Chondrocyte (in vitro differentiated cells): ENCODE data around the gene SNX17. TPM values are rescaled to one million over a fixed set of nuclear protein-coding genes. Genes with fewer than 3 reads are reported as not detected.
"Not testable (repeated sequence)": the region's sequence is repeated elsewhere in the genome, so short reads cannot be mapped to it uniquely, and the experiment has no call there.

Experiments
- DNase-seq: peaks from one replicate; pipeline ENCODE4 v3.0.0; 2021; ENCODE audit warnings: mixed read lengths, low spot score
- H3K27ac Mint-ChIP-seq: one replicate; pipeline ENCODE4 v1.8.0; 2021; ENCODE audit warnings: mild to moderate bottlenecking, moderate library complexity, mixed read lengths; ENCODE audit not compliant: unreplicated experiment
- H3K27me3 Mint-ChIP-seq: 2 replicates; pipeline ENCODE4 v1.8.0; 2021; ENCODE audit warnings: low read depth, mixed read lengths
- H3K36me3 Mint-ChIP-seq: 2 replicates; pipeline ENCODE4 v1.8.0; 2021; ENCODE audit warnings: low read depth, mixed read lengths
- H3K4me1 Mint-ChIP-seq: 2 replicates; pipeline ENCODE4 v1.8.0; 2021; ENCODE audit warnings: low read depth, mild to moderate bottlenecking, mixed read lengths
- H3K4me3 Mint-ChIP-seq: one replicate; pipeline ENCODE4 v1.8.0; 2021; ENCODE audit warnings: mild to moderate bottlenecking, moderate library complexity, mixed read lengths; ENCODE audit not compliant: unreplicated experiment
- H3K9me3 Mint-ChIP-seq: 2 replicates; pipeline ENCODE4 v1.8.0; 2021; ENCODE audit warnings: low read depth, mixed read lengths
- total RNA-seq: library from RNA; stranded (reverse); gene quantifications from 3 replicates; pipeline ENCODE4 v1.2.1, GENCODE V29; 2021
- TF ChIP-seq, protein P1 (sequence below): fragments of 200-600 bp; sonication (generic); IDR thresholded peaks from 2 replicates; pipeline ENCODE4 v1.5.0; 2021; ENCODE audit warnings: antibody characterized with exemption, mild to moderate bottlenecking, moderate library complexity

Gene SNX17
- total RNA-seq, 1 donor from 2014 or later = 111 TPM

DNA sequence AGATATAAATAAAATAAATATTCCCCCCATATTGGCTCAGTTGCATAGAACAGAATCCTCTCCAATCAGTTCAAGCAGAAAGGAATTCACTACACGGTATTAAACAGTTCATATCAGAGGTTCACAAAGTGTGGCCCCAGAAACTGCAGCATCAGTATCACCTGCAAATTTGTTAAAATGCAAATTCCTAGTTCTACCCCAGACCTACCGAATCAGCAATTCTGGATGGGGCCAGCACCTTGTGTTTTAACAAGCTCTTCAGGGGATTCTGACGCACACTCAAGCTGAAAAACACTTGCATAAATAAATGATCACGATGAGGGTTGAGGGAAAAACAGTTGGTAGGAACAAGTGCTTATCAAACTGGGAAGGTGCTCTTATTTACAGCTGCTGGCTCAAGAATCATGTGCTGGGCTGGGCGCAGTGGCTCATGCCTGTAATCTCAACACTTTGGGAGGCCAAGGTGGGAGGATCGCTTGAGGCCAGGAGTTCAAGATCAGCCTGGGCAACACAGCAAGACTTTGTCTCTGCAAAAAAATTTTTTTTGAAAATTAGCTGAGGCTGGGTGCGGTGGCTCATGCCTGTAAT lies 20.2 kb upstream of the SNX17 start:
- no peaks in the 10 kb centered on the region for H3K36me3 Mint-ChIP-seq
- H3K9me3 Mint-ChIP-seq = no peaks in the 10 kb centered on the region
- TF ChIP-seq, protein P1, sequence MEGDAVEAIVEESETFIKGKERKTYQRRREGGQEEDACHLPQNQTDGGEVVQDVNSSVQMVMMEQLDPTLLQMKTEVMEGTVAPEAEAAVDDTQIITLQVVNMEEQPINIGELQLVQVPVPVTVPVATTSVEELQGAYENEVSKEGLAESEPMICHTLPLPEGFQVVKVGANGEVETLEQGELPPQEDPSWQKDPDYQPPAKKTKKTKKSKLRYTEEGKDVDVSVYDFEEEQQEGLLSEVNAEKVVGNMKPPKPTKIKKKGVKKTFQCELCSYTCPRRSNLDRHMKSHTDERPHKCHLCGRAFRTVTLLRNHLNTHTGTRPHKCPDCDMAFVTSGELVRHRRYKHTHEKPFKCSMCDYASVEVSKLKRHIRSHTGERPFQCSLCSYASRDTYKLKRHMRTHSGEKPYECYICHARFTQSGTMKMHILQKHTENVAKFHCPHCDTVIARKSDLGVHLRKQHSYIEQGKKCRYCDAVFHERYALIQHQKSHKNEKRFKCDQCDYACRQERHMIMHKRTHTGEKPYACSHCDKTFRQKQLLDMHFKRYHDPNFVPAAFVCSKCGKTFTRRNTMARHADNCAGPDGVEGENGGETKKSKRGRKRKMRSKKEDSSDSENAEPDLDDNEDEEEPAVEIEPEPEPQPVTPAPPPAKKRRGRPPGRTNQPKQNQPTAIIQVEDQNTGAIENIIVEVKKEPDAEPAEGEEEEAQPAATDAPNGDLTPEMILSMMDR = no peak
- H3K27me3 Mint-ChIP-seq = no peaks in the 10 kb centered on the region
- peaks cover 21% of the 10 kb centered on the region for H3K4me1 Mint-ChIP-seq
- no peak overlapping the region for H3K27ac Mint-ChIP-seq
- H3K4me3 Mint-ChIP-seq = no peak overlapping the region
- DNase-seq = no peak

DNA sequence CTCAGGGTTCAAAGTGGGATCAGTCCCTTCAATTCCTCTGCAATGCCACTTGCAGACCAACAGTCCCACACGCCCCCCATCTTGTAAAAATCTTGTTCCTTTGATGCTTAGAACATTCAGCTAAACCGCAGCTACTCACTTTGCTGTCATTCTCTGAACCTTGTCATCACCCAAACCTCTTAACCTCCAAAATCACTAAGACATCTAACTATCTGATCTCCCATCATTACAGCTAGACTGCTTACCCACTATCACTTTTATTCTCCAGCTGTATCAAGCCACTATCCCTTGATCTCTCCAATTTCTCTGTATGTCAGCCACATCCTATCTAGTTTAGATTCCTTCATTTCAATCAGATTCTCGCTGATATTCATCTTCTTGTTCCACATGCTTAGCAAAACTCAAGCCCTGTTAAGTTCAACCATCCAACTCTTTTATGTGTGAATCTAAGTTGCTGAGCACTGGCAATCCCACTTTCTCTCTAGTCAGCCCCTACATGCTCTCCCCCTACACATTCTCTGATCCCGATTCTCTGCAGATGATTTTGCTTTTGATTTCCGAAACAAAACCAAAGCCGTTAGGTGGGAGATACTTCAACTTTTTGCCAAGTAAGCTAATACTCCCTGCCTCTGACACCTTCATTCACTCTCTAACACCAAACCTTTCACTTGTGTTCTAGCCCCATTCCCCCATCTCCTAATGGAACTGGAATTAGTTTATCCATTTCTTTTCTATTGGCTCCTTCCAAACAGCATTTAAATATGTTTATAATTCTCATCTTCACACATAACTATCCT lies 18.4 kb upstream of the SNX17 start:
- no peak overlapping the region for H3K27ac Mint-ChIP-seq
- H3K4me3 Mint-ChIP-seq = no peak overlapping the region
- no peaks in the 10 kb centered on the region for H3K36me3 Mint-ChIP-seq
- no peak for DNase-seq
- no peaks in the 10 kb centered on the region for H3K9me3 Mint-ChIP-seq
- TF ChIP-seq, protein P1 = no peak
- H3K27me3 Mint-ChIP-seq = no peaks in the 10 kb centered on the region
- peaks cover 31% of the 10 kb centered on the region for H3K4me1 Mint-ChIP-seq

DNA sequence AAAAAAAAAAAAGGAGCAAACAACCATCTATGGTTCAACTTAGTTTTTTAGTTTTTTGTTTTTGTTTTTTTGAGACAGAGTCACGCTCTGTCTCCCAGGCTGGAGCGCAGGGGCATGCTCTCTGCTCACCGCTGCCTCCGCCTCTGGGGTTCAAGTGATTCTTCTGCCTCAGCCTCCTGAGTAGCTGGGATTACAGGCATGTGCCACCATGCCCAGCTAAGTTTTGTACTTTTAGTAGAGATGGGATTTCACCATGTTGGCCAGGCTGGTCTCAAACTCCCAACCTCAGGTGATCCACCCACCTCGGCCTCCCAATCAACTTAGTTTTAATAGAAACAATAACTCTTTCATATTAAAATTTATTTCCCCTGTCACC lies 17.0 kb upstream of the SNX17 start:
- H3K4me3 Mint-ChIP-seq, H3K9me3 Mint-ChIP-seq, H3K36me3 Mint-ChIP-seq, H3K27ac Mint-ChIP-seq, DNase-seq, H3K27me3 Mint-ChIP-seq: not testable (repeated sequence)
- H3K4me1 Mint-ChIP-seq = peaks cover 40% of the 10 kb centered on the region

DNA sequence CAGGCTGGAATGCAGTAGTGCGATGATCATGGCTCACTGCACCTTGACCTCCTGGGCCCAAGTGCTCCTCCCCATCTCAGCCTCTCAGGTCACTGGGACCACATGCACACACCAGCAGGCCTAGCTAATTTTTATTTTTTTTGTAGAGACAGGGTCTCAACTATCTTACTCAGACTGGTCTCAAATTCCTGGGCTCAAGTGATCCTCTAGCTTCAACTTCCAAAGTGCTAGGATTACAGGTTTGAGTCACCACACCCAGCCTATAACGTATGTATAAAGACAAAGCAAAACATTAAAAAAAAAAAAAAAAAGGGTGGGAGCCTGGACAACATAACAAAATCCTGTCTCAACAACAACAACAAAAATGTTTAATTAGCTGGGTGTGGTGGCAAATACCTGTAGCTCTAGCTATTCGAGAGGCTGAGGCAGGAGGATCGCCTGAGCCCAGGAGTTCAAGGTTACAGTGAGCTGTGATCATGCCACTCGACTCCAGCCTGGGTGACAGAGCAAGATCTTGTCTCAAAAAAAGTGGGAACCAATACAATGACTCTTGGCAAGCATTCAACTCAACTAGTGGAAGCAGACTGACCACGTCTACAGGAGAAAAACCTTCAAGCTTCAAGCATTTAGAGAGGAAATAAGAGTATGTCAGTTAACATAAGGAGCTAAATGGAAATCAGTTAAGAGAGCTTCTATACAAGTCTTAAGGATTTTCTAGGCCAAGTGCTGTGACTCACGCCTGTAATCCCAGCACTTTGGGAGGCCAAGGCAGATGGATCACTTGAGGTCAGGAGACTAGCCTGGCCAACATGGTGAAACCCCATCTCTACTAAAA lies 16.4 kb upstream of the SNX17 start:
- H3K27ac Mint-ChIP-seq = no peak overlapping the region
- no peaks in the 10 kb centered on the region for H3K9me3 Mint-ChIP-seq
- H3K4me3 Mint-ChIP-seq = no peak overlapping the region
- TF ChIP-seq, protein P1 = no peak
- H3K4me1 Mint-ChIP-seq = peaks cover 44% of the 10 kb centered on the region
- DNase-seq = no peak
- H3K27me3 Mint-ChIP-seq = no peaks in the 10 kb centered on the region
- no peaks in the 10 kb centered on the region for H3K36me3 Mint-ChIP-seq

DNA sequence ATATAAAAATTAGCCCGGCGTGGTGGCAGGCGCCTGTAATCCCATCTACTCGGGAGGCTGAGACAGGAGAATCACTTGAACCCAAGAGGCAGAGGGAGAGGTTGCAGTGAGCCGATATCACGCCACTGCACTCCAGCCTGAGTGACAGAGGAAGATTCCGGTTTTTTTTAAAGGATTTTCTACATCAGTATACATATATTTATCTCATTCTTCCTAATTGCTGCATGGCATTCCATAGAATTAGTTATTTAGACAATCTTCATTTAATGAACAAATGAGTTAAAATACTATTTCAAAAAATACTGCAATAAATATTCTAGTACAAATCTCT lies 15.9 kb upstream of the SNX17 start:
- no peak for DNase-seq
- Mint-ChIP-seq H3K4me1 (peaks cover 44% of the 10 kb centered on the region), H3K36me3 (no peaks in the 10 kb centered on the region), H3K9me3 (no peaks in the 10 kb centered on the region), H3K27me3 (no peaks in the 10 kb centered on the region), H3K4me3 (no peak overlapping the region), H3K27ac (no peak overlapping the region)
- TF ChIP-seq, protein P1 = no peak
